Liver (tissue), 9 donors: ENCODE data around the gene LIN9. TPM values are rescaled to one million over a fixed set of nuclear protein-coding genes. Genes with fewer than 3 reads are reported as not detected.

Source experiments
- DNase-seq: peaks from one replicate; pipeline ENCODE4 v3.0.0-alpha.2; 2017; ENCODE audit warnings: low spot score
- H3K27ac ChIP-seq, 2 donors: one replicate each; pipeline ENCODE4 v1.7.0; 2013; ENCODE audit warnings: inconsistent platforms in 2 of 2, low read length in 2 of 2, control low read depth in 1 of 2, low read depth in 1 of 2, mild to moderate bottlenecking in 1 of 2
- H3K27me3 ChIP-seq, 4 donors: one replicate each; pipeline versions ENCODE4 v1.6.1 to v1.7.0; 2013; ENCODE audit warnings: low read length in 3 of 4, inconsistent platforms in 1 of 4, mild to moderate bottlenecking in 1 of 4, moderate library complexity in 1 of 4; ENCODE audit not compliant: control insufficient read depth in 4 of 4, insufficient read depth in 4 of 4
- H3K36me3 ChIP-seq, 4 donors: one replicate each; pipeline versions ENCODE4 v1.6.1 to v1.7.0; 2013; ENCODE audit warnings: low read length in 3 of 4, mild to moderate bottlenecking in 3 of 4, low read depth in 1 of 4, moderate library complexity in 1 of 4; ENCODE audit not compliant: control insufficient read depth in 4 of 4, insufficient read depth in 3 of 4
- H3K4me1 ChIP-seq, 4 donors: one replicate each; pipeline versions ENCODE4 v1.6.1 to v1.7.0; 2013; ENCODE audit warnings: low read length in 3 of 4, mild to moderate bottlenecking in 3 of 4, moderate library complexity in 1 of 4; ENCODE audit not compliant: control insufficient read depth in 4 of 4, insufficient read depth in 4 of 4
- H3K4me3 ChIP-seq, 3 donors: one replicate each; pipeline versions ENCODE4 v1.6.1 to v1.7.0; 2013; ENCODE audit warnings: low read length in 3 of 3, control low read depth in 1 of 3, low read depth in 1 of 3, mild to moderate bottlenecking in 1 of 3
- H3K9ac ChIP-seq, 2 donors: one replicate each; pipeline ENCODE4 v1.7.0; 2013; ENCODE audit warnings: low read length in 2 of 2, mild to moderate bottlenecking in 2 of 2, moderate library complexity in 2 of 2, control low read depth in 1 of 2, low read depth in 1 of 2
- H3K9me3 ChIP-seq, 4 donors: one replicate each; pipeline versions ENCODE4 v1.6.1 to v1.7.0; 2013; ENCODE audit warnings: low read length in 3 of 4; ENCODE audit not compliant: control insufficient read depth in 4 of 4
- ATF3 ChIP-seq: IDR thresholded peaks from 2 replicates; pipeline ENCODE4 v1.6.1; 2016; ENCODE audit warnings: antibody characterized with exemption
- CTCF ChIP-seq: fragments of 150-350 bp; IDR thresholded peaks from 2 replicates; pipeline ENCODE4 v1.5.1; 2017; ENCODE audit warnings: improper control_type of control experiment, low read depth, low read length; ENCODE audit not compliant: missing input control
- EGR1 ChIP-seq, 2 donors: IDR thresholded peaks; 2 replicates each; pipeline ENCODE4 v1.6.1; 2016 to 2018; ENCODE audit warnings: antibody characterized with exemption in 2 of 2, low read depth in 2 of 2
- FOXA1 ChIP-seq: IDR thresholded peaks from 2 replicates; pipeline ENCODE4 v1.6.1; 2016; ENCODE audit warnings: antibody characterized with exemption
- GABPA ChIP-seq, 2 donors: IDR thresholded peaks in 1 of 2; conservative IDR thresholded peaks in 1 of 2; 2 replicates each; pipeline ENCODE4 v1.6.1; 2016; ENCODE audit warnings: antibody characterized with exemption in 2 of 2, mild to moderate bottlenecking in 1 of 2, moderate library complexity in 1 of 2
- HNF4A ChIP-seq, 2 donors: conservative IDR thresholded peaks; 2 replicates each; pipeline ENCODE4 v1.6.1; 2016; ENCODE audit warnings: antibody characterized with exemption in 2 of 2, mild to moderate bottlenecking in 2 of 2
- HNF4G ChIP-seq: IDR thresholded peaks from 2 replicates; pipeline ENCODE4 v1.6.1; 2016; ENCODE audit warnings: antibody characterized with exemption
- JUND ChIP-seq, 2 donors: IDR thresholded peaks; 2 replicates each; pipeline ENCODE4 v1.6.1; 2016; ENCODE audit warnings: antibody characterized with exemption in 2 of 2
- MAX ChIP-seq: IDR thresholded peaks from 2 replicates; pipeline ENCODE4 v1.6.1; 2016; ENCODE audit warnings: antibody characterized with exemption
- RAD21 ChIP-seq, 2 donors: IDR thresholded peaks; 2 replicates each; pipeline ENCODE4 v1.6.1; 2016; ENCODE audit warnings: antibody characterized with exemption in 2 of 2, mild to moderate bottlenecking in 2 of 2
- RXRA ChIP-seq, 2 donors: IDR thresholded peaks; 2 replicates each; pipeline ENCODE4 v1.6.1; 2017 to 2018; ENCODE audit warnings: antibody characterized with exemption in 2 of 2, mild to moderate bottlenecking in 1 of 2
- TAF1 ChIP-seq: conservative IDR thresholded peaks from 2 replicates; pipeline ENCODE4 v1.6.1; 2016; ENCODE audit warnings: antibody characterized with exemption, mild to moderate bottlenecking
- YY1 ChIP-seq: IDR thresholded peaks from 2 replicates; pipeline ENCODE4 v1.6.1; 2016; ENCODE audit warnings: antibody characterized with exemption, mild to moderate bottlenecking
- ZBTB33 ChIP-seq: IDR thresholded peaks from 2 replicates; pipeline ENCODE4 v1.6.1; 2016; ENCODE audit warnings: antibody characterized with exemption
- WGBS: extraction: QIAGEN DNeasy Blood & Tissue Kit; methylation state at CpG from one replicate; pipeline ENCODE4 v1.1.7; 2013; 5-methylcytosine and 5-hydroxymethylcytosine counted together
- polyA plus RNA-seq, 2 donors: library from polyadenylated mRNA; stranded (reverse) in 1 of 2; unstranded in 1 of 2; fragments of 200-250 nt in 1 of 2; fragments of >200 nt in 1 of 2; fragmentation: Nextera tagmentation in 1 of 2; extraction: Ambion mirVana in 1 of 2; gene quantifications; one replicate each; pipeline versions ENCODE4 v1.2.1 to v1.2.3, GENCODE V29; 2013 to 2015
- total RNA-seq, 2 donors: library from RNA; depleted of rRNA; stranded (reverse); fragments of >200 nt; gene quantifications; one replicate each; pipeline ENCODE4 v1.2.3, GENCODE V29; 2014
- donor health status: healthy.
- donor health status: healthy.
- donor health status: healthy.
- donor health status: healthy.
- donor health status: healthy.

The LIN9 gene
- total and polyA plus RNA-seq, 4 donors = 0.50 to 7.9 (median 1.00) TPM

DNA sequence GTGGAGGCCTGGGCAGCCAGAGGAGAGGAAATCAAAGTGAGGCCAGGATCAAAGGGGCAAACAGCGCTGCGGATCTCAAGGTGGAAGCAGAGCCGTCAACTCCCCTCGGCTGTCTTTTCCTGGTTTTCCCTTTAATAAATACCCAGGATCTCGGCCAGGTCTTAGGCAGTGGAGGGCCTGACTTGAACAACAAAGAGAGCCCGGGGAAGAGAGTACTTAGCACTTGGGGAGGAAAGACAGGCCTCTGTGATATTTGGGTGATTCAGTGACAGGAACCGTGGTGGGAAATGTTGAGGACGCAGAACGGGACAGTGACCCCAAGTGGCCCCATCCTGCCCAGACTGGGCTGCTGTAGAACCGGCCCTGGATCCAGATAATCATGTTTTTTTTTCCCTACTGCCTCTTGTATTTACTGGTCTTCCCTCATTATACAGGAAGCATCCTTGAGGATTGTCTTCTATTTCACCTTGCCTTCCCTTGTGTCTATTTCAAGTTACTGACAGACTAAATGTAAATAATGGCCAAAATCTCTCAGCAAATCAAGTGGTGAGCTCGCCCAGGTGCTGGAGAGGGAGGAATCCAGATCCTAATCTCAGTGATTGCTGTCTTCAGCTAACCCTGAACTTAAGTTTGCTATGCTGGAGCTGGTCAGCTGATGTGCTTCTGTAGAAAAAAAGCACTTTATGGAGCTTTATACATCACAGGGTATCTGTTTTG is 88.3 kb downstream of the LIN9 start:
- Histone ChIP-seq H3K9ac (no peak overlapping the region), H3K27ac (no peak overlapping the region), H3K9me3 (no peaks in the 10 kb centered on the region), H3K4me1 (peaks cover 0 to 8% (median 3%) of the 10 kb centered on the region in 4 donors), H3K4me3 (no peak overlapping the region), H3K27me3 (peaks cover 0 to 7% (median 0%) of the 10 kb centered on the region in 4 donors), H3K36me3 (no peaks in the 10 kb centered on the region)
- TF ChIP-seq ATF3 (no peak), YY1 (no peak), RXRA (IDR thresholded peaks at IDR 0.05) (no peak), TAF1 (no peak), HNF4G (no peak), FOXA1 (no peak), HNF4A (conservative IDR thresholded peaks at IDR 0.05) (no peak), MAX (no peak), GABPA (IDR thresholded peaks at IDR 0.05 in 1 of 2, conservative IDR thresholded peaks at IDR 0.05 in 1 of 2) (no peak), CTCF (no peak), RAD21 (IDR thresholded peaks at IDR 0.05) (no peak), JUND (IDR thresholded peaks at IDR 0.05) (no peak), EGR1 (IDR thresholded peaks at IDR 0.05; ENCODE audit: low read depth in 2 of 2) (no peak), ZBTB33 (no peak)
- DNase-seq = no peak
- WGBS = 79% methylated on average over 11 of the region's 11 CpGs

GRCh38 chr1:226217273-226217672 is 91.7 kb downstream of the LIN9 start:
- 69% methylated on average over 10 of the region's 10 CpGs for WGBS
- no peak for DNase-seq

More at GRCh38 chr1:226217273-226217672, 91.7 kb downstream of the LIN9 start:
- TF ChIP-seq ZBTB33 (no peak), HNF4G (no peak), TAF1 (no peak), ATF3 (no peak), EGR1 (IDR thresholded peaks at IDR 0.05; ENCODE audit: low read depth in 2 of 2) (no peak), JUND (IDR thresholded peaks at IDR 0.05) (no peak), GABPA (IDR thresholded peaks at IDR 0.05 in 1 of 2, conservative IDR thresholded peaks at IDR 0.05 in 1 of 2) (no peak), MAX (no peak), HNF4A (conservative IDR thresholded peaks at IDR 0.05) (no peak), RAD21 (IDR thresholded peaks at IDR 0.05) (no peak), RXRA (IDR thresholded peaks at IDR 0.05) (no peak), CTCF (no peak), YY1 (no peak)
- no peaks in the 10 kb centered on the region for H3K4me1 ChIP-seq
- H3K27me3 ChIP-seq = no peaks in the 10 kb centered on the region
- no peak overlapping the region for H3K9ac ChIP-seq
- no peak overlapping the region for H3K4me3 ChIP-seq
- no peak overlapping the region for H3K27ac ChIP-seq
- no peaks in the 10 kb centered on the region for H3K36me3 ChIP-seq
- no peaks in the 10 kb centered on the region for H3K9me3 ChIP-seq
